NCI-H69 (cell line): ENCODE data around the gene POLR1D.
"Not testable (repeated sequence)": the region's sequence is repeated elsewhere in the genome, so short reads cannot be mapped to it uniquely, and the experiment has no call there.

Experiments used
- DNase-seq: peaks from one replicate; lab custom pipeline; 2025; lab: John Stamatoyannopoulos, UW

POLR1D gene

DNA sequence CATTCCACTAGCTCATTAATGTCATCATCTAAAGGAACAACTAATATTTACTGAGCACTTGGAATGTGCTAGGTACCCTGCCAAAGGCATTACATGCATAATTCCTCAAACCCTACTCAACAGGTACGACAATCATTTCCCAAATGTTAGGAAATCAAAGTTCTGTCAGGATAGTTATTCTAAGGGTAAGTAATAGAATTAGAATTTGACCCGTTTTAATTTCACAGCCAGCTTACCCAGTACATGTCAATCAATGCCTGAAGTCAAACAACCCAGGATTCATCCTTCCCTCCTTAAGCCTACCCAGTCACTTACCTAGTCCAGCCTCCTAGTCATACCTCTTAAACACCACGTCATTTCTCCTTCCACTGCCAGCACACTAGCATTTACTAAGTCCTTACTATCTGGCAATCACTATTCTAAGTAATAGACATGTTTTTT lies 3.8 kb upstream of the POLR1D start:
- no peak for DNase-seq

DNA sequence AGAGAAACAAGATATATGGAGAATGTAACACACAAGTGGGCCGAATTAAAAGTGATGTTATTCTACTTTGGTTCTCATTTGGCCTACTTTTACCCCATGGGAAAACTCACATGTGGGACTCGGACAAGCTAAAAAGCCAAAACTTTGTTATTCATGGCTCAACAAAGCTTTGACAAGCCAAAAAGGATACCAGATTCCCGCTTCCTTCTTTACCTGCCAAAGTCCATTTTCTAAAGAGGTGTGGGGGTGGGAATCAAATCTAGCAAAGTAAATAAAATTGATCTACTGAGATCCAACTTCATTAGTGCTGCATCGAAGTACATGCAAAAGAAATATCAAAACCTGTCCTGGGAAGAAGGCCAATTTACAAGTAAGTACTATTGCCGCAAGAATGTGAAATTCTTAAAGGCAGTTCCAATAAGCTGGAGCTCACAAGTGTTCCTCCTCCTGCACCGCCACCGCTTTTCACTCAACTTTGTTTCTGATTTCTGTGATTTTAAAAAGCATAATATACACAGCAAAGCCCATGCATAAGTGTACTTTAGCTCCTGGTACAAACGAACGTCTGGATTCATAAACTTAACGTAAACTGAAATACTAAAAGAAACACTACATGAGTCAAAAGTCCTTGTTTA lies 2.5 kb upstream of the POLR1D start:
- DNase-seq = no peak

DNA sequence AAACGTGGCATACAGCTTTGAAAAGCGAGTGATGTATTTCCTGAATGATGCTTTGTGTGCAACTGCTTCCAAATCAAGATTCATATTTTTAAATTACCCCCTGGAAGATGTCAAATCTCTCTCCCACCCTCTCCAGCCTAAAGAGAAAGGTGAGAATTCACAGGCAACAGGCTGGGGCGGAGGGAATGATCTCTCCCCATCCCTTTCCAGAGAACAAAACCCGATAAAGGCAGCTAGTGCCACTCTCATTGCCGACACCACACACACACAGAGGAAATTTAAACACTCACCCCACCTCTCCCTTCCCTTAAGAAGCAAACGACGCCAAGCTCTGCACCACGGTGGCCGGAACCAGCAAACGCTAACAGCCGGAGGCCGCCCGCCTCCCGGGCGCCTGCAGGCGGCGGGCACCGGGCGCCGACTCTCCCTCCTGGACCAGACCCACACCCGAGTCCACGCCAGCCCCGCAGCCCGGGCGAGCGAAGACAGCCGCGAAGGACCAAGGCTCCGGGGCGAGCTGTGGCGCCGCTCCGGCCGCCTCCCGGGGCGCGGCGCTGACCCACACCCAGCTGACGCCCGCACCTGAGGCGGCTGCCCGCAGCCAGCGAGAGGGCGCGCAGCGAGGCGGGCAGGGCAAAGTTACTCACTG lies 1.8 kb upstream of the POLR1D start:
- peak; percentile 74 for DNase-seq

DNA sequence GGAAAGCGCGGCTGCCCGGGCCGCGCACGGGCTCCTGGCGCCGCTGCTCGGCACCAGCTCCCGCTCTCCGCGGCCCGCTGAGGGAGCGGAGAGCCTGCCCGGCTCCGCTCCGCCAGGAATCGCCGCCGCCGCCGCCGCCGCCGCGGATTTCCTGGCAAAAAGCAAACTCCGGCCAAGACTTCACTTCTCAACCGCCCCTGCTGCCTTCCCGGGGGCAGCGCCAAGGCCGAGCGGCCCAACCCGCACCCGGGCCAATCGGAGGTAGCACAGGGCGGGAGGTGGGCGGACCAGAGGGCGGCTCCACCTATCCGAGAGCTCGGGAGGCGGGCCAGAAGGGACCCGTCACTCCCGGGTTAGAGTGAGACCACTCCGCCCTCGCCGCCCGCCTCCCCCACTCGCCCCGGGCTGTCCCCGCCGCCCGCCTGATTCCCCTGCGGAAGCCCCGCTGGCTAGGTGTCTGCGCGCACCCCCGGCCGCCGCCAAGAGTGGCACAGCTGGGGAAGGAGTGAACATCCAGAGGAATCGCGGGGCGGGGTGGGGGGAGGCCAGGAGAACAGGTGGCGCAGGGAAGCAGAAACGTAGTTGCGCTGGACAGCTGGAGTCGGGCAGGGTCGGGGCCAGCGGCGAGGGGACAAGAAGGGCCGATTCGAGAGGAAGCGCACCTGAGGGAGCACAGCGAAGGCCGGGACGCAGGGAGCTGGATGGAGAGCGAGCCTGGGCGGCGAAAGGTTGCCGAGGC lies 1.1 kb upstream of the POLR1D start, which contains the start of gene LNX2:
Gene LNX2 (minus strand): TSS at position 153 of the 739 bp plus-strand sequence. CDS start 38,826 bp downstream, outside the sequence.
- peak; percentile 96 for DNase-seq

DNA sequence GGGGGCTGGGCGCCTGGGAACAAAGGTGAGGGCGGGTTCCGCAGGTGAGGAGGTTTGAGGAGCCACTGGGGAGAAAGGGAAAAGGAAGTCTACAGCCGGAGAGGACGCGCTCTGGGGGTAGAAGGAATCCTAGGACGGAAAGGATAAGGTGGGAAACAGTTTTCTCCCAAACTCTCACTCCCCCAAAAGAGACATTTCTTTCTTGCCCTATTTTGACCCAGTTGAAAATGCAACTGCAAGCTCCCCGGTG lies 651 bp upstream of the POLR1D start:
- no peak for DNase-seq

DNA sequence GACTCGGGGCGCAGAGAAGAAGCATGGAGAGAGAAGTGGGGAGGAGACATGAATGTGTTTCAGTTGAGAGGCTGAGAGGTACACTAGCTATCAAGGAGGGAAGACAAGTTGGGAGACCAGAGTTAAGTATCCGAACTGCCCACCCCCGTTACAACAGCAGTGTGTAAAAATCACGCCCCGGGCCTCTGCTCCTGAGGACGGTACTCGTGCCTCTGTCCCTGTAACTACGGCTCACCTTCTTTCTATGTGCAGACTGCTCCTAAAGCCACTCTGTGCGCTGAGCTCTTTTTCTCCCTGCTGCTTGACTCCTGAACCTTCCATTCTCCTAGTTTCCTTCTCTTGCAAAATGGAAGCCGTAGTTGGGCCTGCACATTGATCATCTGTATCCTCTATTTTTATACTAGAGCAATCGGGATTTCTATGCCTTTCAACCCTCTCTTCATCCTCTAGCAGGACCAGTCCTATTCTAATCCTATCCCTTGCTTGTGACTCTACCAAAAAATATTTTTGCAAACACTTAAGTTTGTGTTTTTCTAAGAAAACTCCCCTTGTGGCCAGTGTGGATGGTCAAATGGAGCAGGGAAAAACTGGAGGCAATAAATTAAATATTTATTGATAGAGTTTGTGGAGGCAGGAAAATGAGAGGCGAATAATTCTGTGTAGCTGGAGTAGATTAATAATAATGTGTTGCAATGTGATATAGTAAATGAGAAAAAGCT lies 569 bp downstream of the POLR1D start:
- peak; percentile 47 for DNase-seq

DNA sequence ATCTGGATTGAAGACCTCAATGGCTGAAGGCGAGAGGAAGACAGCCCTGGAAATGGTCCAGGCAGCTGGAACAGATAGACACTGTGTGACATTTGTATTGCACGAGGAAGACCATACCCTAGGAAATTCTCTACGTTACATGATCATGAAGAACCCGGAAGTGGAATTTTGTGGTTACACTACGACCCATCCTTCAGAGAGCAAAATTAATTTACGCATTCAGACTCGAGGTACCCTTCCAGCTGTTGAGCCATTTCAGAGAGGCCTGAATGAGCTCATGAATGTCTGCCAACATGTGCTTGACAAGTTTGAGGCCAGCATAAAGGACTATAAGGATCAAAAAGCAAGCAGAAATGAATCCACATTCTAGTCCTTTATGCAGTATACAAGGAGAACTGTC lies 1.2 kb downstream of the POLR1D start:
- no peak for DNase-seq

DNA sequence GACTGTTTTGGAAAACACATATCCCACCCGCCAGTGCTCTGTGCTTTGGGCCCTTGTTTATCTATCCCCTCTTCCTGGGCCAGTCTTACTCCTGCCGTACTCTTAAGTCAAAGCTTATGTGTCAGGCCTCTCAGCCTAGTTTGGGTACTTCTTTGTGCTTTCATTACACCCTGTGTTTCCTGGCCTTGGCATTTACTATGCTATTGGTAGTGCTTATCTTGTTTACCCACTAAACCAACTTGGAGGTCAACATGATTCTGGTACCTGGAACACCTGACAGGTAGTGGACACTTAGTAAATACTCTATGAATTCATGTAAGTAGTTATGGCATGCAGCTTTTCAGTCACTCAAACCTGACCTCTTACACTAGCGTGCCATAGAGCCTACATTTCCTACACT lies 2.4 kb downstream of the POLR1D start:
- no peak for DNase-seq

DNA sequence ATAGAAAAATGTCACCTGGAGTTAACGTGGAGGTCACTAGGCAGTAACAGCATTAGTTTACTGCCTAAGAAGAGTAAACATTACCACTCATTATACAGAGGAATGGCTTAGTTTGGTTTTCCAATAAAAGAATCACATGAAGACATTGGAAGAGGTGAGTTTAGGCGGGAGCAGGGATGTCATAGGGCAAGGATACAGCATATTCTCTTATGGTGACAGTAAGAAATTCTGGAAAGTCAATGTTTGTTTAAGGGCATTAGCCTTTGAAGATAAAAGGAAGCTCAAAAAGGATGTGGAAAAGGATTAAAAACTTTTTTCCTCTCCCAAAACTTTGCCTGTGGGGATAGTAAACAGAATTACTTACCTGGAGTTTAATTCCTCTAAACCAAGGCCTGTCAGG lies 4.1 kb downstream of the POLR1D start:
- no peak for DNase-seq

DNA sequence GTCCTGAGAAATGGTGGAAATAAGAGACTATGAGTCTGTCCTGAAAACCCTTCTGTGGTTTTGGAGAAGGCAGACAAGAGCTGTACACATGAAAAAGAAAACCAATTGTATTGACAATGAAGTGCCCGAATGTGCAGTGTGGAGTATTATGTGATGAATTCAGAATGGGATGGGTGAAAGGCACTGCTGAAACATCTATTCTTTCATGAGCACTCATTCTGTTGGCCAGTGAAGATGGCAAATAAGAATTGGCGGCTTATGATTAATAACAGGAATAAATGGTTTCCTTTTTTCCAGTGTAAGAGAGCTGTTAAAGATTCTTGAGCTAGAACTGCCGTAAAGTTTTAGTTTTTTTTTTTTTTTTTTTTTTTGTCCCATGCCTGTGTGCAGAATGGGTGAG lies 5.7 kb downstream of the POLR1D start:
- DNase-seq = no peak

DNA sequence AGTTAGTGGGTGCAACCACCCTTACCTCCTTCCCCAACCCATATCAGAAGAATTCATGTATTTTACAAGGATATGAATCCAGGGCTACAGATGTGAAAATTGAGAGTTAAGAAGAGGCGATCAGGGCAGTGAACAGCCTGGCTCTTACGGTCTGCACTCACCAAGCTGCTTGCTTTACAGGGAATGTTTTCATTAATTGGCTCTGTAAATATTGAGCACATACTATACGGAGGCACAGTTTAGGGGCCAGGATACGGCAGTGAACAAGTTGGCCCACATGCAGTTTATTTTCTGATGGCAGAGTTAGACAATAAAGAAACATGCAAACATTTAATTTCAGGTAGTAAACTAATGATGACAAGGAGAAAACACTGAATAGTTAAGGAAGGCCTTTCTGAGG lies 6.4 kb downstream of the POLR1D start:
- no peak for DNase-seq

DNA sequence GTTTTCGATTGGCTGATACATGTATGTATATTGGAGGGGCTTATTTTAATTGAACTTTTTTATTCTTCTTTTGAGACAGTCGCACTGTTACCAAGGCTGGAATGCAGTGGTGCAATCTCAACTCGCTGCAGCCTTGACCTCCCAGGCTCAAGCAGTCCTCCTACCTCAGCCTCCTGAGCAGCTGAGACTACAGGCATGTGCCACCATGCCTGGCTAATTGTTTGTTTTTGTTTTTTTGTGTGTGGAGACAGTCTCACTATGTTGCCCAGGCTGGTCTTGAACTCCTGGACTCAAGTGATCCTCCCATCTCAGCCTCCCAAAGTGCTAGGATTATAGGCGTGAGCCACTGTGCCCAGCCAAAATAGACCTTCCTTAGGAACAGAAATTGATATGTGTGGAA lies 7.1 kb downstream of the POLR1D start:
- DNase-seq = not testable (repeated sequence)

DNA sequence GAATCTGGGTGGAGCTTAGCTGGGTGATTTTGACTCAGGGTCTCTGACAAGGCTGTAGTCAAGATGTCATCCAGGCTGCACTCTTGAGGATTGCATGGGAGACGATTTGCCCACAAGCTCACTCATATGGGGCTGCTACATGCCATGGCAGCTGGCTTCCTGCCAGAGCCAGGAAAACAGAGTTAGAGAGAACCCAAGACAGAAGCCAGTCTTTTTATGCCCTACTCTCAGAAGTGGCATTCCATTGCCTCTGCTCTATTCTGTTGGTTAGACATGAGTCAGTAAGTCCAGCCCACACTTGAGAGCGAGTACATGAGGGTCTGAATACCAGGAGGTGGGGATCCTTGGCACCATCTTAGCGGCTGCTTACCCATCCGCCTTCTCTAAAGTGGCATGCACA lies 9.5 kb downstream of the POLR1D start:
- peak; percentile 4 for DNase-seq

DNA sequence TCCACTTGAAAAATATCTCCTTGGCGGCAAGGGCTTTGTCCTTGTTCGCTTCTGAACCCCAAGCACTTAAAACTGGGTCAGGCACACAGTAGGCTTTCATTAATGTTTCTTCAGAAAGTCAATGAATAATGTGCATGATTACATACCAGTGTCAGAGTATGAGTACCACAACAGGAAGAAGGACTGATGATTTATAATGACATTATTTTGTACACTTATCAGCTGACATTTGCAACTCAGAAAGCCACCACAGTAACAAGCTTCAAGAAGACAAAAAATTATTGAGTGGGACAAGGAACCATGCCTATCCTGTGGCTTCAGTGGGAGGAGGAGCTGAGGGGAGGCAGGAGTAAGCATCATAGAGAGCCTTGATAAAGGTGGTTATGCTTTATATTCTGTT lies 10.0 kb downstream of the POLR1D start:
- DNase-seq = no peak

DNA sequence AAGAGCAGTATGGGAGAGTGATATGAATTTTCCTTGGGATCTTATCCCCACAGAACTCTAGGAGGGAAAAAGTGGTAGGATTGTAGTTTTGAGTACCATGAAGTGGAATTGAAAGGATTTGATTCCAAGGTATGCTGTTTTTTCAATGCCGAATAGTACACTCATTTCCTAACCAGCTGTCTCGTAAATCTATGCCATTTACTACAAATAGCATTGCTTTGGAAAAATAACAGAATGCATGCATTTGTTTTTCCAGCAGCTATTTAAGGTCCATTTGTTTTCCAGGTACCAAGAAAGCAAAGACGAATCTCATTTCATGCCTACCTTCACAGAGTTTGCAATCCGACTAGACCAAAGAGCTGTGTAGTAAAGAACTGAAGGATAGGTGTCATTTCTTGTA lies 10.5 kb downstream of the POLR1D start:
- no peak for DNase-seq

DNA sequence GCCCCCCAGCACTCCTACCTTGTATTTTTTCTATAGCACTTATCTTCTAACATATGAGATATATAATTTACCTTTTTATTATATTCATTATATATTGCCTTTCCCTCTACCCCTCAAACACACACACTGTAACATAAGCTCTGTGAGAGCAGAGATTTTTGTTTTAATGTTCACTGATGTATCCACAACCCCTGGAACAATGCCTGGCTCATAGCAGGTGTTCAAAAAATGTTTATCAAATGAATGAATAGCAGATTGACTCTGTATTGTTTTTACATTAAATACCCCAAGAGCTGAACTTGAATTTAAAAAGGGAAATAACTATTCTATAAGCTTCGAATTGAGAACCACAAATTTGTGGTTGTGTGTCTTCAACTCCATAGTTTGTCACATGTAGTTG lies 11.0 kb downstream of the POLR1D start:
- no peak for DNase-seq

DNA sequence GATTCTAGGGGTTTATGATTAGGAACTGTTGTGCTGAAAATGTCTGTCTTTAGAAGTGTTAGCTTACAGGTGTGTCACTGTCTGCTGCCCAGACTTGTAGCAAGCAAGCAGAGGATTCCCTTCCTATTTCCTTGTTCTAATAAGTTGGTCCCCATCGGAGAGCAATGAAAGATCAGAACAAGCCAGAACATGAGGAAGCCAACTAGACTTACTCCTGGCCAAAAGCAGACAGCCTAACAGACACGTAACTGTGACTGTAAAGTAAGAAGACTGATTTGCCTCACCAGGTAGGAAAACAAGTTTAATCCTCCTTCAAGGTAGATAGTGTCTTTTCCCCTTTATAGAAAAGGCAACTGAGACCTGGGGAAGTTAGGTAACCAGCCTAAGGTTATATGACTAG lies 12.5 kb downstream of the POLR1D start:
- DNase-seq = peak; percentile 2

DNA sequence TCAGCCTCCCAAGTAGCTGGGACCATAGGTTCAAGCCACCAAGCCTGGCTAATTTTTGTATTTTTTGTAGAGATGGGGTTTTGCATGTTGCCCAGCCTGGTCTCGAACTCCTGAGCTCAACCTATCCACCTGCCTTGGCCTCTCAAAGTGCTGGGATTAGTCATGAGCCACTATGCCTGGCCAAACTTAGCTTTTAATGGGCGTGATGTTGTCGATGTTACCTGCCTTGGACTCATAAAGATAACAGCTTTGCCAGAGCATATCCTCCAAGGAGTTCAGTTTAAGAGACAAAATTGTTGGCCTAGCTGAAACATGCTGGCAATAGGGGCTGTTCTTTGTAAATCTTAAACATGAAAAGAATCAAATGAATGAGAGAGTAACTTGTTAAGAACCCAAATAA lies 13.1 kb downstream of the POLR1D start:
- DNase-seq = no peak

DNA sequence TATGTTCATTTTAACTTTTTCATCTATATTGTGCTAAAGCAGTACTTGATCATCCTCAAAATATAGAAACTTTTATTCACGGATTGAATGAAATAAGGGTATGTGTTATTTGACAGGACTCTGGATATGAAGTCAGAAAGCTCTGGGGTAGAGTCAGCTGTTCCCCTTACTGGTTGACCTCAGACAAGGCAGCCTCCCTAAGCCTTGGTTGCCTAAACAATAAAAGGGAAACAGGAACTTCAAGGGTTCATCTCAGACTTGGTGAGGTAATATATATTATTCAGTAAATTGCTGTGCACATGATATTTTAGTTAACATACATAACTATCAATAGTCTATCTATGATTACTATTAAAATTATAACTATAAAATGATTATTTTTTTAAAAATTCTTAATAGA lies 13.6 kb downstream of the POLR1D start:
- peak; percentile 5 for DNase-seq

DNA sequence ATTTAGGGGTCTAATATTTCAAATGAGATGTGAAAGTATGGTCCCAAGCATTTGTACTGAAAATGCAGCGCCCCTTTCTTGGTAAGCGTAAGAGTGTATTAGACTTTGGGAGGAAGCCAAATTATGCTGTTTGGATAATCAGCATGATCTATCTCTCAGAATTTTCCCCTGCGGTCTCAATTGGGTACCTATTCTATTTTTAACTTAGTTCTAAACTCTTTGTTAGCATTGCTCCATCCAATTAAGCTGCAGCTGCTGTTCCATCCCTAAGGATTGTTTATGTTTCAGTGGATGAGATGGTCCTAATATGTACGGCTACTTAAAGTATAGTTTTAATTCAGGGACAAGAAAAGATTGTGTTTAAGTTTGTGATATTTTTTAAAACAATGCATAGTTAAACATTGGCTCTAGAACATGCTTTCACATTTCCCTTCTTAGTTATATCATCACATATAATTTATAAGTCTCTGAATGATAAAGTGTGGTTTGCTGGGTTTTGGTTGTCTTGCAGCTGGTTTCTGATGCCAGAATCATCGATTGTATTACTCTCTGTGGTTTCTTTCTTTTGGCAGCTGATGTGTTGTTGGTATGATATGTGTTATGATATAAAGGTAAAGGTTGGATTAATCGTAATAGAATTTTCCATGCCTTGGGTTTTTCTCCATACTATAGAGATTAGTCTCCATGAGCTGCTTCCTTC lies 15.0 kb downstream of the POLR1D start:
- peak; percentile 85 for DNase-seq

DNA sequence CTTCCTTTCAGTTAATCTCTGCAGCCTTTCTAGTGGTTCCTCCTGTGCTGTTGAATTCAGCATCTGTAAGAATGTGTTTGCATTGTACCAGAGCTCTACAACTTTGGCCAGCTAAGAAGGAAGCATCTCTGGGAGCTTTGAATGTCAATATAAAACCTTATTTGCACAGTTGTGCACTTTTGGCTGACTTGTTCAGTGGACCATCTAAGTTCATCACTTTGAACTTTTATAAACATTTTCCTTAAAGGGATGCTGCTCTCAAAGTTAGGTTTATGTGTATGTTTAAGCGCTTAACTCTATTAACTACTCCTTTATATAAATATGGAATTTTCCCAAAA lies 15.6 kb downstream of the POLR1D start:
- DNase-seq = peak; percentile 29

DNA sequence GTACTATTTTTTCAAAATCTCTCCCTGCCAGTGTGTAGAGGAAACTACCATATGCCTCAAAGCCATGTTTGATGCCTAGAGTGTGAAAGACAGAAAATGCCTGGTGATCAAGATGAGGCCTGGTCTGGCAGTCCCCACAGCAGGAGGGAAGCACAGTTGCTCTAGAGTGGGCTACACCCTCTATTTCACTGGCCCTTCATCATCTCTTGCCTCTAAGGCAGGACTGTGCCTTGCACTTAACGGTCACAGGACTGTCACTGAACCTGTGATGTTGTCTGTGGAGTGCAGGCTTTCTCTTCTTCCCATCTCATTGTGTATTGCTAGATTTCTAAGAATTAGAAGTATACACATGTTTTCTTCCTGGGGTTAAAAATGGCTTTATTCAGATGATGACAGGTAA lies 16.3 kb downstream of the POLR1D start:
- peak; percentile 41 for DNase-seq
